GM21381 (cell line): Measurements from ENCODE around the gene QRFP.

ENCODE experiments used
- ATAC-seq: cut with Tn5 transposase; IDR thresholded peaks from one replicate; pipeline ENCODE4 v1.9.1; 2021; ENCODE audit warnings: mild to moderate bottlenecking, moderate library complexity; ENCODE audit not compliant: unreplicated experiment

Gene QRFP, protein sequence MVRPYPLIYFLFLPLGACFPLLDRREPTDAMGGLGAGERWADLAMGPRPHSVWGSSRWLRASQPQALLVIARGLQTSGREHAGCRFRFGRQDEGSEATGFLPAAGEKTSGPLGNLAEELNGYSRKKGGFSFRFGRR

GRCh38 chr9:130896233-130897014 is at the start of gene QRFP:
Gene QRFP, minus strand, starts transcription at chr9:130896812. Its CDS starts 2,974 bp downstream, at chr9:130893838.
- ATAC-seq: no peak

DNA sequence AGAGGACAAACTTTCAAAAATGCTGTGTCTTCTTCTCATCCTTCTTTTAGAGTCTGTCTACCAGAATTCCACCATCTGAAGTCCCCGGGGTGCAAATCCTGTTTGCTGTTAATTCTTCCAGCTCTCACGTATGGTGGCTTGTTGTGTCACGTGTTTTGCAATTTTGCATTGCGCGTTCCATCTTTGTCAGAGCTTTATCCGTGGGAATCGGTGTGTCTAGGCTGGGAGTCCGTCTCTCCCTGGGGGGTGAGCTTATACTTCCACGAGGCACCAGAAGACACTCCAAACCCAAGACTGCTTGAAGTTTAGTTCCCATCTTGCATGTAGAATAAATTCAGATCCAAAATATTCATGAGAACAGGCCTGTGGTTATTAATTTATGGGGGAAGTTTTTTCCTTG is 48.6 kb upstream of the QRFP start:
- ATAC-seq: no peak

DNA sequence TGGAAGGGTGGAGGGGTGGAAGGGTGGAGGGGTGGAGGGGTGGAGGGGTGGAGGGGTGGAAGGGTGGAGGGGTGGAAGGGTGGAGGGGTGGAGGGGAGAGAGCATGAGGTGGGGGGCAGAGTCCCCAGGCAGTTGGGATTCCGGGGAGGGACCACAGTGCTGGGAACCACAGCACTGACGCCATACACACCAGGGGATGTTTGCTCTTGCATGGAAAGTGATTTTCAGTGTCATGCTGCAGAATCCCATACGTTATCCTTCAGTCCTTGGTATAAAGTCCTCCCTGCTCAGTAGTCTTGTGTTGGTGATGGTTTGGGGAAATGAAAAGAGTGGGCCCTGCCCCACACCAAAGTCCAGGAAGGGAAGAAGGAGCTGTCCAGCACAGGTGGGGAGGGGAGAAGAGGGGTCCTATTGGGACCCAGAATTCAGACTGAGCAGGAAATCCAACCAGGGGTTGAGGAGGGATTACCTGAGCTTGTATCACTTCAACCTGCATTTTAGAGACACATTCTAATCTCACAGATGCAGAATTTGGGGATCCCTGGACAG is 48.0 kb upstream of the QRFP start:
- ATAC-seq: no peak

DNA sequence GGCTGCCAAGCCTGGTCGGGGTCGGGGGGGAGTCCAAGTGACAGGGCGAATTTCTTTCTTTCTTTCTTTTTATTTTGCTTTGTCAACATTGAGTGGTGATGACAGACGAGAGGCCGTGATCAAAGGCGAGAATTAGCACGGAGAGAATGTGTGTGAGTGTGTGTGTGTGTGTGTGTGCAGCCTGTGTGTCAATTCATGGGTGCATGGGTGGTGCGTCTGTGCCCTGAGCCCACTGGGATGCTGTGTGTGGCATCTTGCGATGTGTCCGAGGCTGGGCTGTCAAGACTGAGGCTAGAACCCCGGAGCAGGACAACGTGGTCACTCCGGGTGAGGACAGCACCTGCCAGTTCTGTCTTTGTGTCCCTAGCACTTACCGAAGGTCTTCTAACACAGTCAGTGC is 47.2 kb upstream of the QRFP start:
- no peak for ATAC-seq

DNA sequence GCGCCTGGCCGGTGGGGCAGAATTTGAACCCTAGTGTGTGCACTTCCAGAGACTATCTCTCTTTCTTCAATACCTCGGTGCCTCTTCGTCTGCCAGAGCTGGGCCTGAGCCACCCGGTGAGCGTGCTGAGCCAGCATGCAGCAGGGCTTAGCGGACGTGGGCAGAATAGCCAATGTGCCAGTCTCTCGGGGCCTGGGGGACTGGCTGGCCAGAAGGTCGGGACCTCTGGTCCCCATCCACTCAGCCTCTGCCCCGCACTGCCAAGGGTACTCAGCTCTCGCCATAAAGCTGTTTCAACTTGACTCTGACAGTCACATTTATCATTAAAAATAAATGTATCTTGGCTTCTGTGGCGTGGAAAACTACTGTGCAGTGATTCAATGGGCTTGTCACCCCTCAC is 46.6 kb upstream of the QRFP start:
- ATAC-seq: no peak

DNA sequence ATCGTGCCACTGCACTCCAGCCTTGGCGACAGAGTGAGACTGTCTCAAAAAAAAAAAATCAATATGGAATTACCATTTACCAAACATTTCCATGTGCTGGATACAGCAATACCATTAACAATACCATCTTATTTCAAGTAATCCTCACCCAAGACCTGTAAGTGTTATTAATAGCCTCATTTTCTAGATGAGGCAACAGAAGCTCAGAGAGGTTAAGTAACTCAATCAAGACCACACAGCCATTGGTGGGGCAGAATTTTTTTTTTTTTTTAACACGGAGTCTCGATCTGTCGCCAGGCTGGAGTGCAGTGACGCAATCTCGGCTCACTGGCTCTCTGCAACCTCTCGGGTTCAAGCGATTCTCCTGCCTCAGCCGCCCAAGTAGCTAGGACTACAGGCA is 46.1 kb upstream of the QRFP start:
- no peak for ATAC-seq

DNA sequence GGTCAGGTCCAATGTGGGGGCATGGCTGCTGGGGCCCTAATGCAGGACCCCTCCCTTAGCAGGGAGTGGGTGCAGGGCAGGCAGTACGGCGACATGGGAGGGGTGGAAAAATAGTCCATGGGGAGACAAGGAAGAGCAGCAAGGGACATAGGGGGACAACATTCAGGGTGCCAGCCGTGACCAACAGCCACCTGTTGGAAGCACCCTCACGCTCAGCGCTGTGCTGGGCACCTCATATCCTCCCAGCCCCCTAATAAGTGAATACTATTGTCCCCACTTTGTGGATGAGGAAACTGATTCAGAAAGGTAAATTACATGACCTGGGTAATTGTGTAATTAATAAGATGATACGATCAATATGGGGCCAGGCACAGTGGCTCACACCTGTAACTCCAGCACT is 45.5 kb upstream of the QRFP start:
- ATAC-seq: no peak

- ATAC-seq: no peak
These were observed 44.3 kb upstream of the QRFP start for GRCh38 chr9:130940693-130941576.

GRCh38 chr9:130940027-130940549 is 43.5 kb upstream of the QRFP start:
- ATAC-seq: no peak

GRCh38 chr9:130939405-130940026 is 42.9 kb upstream of the QRFP start:
- no peak for ATAC-seq

- no peak for ATAC-seq
These were observed 42.2 kb upstream of the QRFP start, which contains the start of gene FIBCD1 for GRCh38 chr9:130938652-130939404. Gene FIBCD1, minus strand, starts transcription at chr9:130939247. Its CDS starts 640 bp downstream, at chr9:130938607.

- ATAC-seq: no peak
These were observed 41.6 kb upstream of the QRFP start for GRCh38 chr9:130938184-130938651.

DNA sequence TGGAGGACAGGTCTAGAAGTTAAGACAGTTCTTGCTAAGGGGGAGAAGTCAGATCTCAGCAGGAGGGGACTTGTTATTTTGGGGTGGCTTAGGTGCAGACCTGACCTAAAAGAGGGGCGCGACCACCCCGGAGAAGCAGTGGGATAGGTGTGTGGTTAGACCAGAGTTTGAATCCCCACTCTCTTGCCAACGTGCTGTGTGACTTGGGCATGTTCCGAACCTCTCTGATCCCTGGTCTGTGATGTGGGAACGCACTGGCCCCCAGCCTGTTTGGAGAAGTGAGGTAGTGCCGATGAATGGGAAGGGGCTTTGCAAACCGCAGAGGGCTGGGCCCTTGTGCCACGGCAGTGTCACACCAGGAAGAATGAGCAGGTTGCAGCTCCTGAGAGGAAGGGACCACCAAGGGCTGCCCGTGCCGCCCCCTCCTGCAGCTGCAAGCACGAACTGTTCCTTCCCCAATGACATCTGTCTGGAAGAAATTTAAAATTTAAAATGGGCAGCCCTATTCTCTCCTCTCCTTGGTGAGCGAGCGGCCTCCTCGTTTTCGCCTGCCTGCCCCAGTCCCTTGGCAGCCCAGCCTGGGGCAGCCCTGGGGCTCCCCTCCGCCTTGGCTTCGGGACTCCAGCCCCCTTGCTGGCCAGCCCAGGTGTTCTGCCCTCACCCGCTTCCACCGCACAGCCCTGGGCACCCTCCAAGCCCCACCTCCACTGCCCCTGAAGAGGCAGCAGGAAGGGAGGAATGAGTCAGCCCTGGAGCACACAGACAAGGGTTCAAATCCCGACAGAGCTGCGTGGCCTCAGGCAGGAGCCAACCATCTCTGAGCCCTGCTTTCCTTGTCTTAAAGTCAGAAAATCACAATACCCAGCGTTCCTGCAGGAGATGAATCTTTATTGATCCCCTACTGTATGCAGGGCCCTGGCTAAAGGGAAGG is 40.8 kb upstream of the QRFP start:
- ATAC-seq: no peak

- no peak for ATAC-seq
These were observed 39.9 kb upstream of the QRFP start for GRCh38 chr9:130936285-130937117.

DNA sequence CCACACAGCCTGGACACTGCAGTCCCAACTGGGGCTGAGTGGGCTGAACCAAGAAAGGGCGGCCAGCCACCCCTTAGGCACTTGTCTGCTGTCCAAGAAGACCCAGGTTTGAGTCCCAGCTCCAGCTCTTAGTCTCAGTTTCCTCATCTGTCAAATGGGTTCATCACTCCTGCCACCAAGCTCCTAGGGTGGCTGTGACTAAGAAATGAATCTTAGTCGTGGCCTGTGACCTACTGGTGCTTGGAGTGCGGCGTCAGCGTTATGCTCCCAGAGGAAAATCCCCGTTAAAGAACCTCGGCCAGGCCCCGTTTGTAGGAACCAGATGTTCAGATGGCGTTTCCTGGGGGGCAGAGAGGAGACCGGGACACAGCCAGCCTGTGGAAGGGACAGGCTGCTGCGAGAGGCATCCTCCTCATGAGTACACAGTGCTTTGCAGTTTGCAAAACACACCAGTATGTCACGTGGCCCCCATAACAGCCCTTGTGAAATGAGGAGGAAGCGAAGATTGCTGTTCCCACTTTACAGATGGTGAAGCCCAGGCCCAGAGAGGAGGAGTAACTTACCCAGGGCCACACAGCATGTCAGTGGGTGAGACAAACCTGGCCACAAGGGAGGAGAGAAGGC is 39.1 kb upstream of the QRFP start:
- no peak for ATAC-seq

DNA sequence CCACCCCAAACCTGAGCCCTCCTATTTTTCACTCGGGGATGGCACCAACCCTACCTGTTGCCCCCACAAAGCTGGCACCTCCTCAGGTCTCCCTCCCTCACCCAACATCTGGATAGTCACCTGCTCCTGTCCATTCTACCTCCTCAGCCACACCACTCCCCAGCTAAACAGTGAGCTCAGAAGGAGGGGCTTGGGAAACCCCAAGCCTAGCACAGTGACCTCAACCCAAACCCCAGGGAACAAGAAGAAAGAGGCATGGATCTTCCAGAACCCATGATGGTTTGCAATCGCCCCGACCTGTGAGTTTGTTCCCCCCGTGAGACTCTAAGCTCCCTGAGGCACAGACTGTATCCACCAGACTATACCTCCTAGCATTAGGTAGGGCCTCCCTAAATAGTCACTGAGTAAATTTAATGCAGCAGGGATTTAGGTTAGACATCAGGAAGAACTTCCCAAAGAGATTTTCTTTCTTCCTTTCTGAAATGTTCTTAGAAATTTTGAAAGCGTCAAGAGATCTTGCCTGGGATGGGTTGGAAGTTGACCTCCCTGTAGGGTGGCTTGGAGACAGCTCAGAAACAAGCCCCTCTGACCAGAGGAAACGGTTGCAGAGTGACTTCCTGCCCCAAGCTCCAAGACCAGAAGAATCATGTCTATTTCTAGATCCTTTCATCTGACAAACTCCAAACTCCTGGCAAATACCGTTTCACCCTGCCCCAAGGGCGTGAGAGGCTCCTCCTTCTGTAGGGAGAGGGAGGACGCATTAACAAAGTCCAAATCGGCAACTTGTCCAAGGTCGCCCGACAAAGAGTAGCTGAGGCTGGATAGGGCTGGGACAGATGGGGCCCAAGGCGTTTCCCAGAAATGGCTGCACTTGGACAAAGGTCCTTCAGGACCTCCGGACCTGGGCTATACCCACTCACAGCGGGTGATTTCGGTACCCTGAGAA is 38.4 kb upstream of the QRFP start:
- ATAC-seq: no peak
